Kasumi-1 (cell line): Measurements from ENCODE around the gene CNTNAP5.

Source experiments
- DNase-seq, 2 experiments: peaks; one replicate each; lab custom pipeline; 2025; lab: John Stamatoyannopoulos, UW

Gene CNTNAP5

DNA sequence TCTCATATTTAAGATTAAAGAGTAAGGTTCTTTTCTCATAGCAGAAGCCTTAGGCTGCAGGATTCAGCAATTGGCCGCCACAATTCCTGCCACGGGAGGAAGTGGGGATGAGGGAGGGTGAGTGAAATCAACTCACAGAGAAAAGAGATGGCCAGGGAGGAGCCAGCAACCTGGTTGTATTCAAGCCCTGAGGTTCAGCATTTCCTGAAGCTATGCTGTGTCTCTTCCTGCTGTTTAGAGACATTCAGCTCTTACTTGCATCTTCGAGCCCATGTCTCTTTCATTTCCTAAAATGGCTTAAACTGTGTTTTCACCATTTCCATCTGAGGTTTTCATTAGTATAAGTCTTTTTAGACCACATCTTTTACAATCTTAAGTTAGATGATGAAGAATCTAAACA lies 522.6 kb downstream of the CNTNAP5 start:
- DNase-seq: no peak

DNA sequence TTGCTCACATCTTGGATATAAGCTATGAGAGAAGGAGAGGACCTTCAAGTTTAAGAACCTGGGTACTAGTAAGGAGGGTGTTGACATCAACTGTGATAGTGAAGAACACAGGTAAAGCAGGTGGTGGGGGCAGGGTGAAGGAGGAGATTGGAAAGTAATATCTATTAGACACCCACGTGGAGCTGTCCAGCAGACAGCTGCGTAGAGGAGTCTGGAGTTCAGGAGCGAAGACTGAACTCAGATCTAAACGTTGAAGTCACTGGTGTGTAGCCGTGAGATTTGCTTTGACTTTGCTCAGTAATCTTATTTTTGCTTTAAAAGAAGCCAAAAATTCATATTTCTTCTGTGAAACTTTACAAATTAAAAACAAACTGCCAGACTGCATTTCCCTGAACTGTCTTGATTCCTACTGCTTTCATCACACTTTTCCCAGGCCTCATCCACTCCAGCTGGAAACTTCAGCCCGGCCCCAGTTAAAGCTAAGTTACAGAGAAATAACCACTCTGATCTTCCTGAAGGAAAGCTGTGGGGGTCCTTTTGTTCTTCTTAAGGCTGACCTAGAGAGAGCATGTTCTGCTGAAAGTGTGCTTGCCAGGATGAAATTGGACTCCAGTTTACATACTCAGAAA lies 533.3 kb downstream of the CNTNAP5 start:
- DNase-seq: no peak

DNA sequence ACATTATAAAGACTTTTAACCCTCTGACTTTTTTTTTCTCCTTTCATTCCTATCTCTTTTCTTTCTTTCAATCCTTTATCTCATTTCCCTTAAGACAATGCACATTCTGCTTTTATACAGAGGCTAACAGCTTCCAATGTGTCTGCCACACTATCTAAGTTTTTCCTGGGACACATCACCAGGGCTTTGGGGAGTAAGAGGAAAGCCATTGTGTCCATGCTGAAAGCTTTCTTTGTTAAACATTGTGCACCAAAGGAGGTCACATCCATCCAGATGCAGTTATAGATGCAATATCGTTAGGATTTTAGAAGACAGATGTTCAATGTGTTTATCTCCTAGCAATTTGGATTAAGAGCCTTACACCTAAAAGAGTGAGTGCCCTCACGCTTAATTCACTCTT lies 534.1 kb downstream of the CNTNAP5 start:
- no peak for DNase-seq

DNA sequence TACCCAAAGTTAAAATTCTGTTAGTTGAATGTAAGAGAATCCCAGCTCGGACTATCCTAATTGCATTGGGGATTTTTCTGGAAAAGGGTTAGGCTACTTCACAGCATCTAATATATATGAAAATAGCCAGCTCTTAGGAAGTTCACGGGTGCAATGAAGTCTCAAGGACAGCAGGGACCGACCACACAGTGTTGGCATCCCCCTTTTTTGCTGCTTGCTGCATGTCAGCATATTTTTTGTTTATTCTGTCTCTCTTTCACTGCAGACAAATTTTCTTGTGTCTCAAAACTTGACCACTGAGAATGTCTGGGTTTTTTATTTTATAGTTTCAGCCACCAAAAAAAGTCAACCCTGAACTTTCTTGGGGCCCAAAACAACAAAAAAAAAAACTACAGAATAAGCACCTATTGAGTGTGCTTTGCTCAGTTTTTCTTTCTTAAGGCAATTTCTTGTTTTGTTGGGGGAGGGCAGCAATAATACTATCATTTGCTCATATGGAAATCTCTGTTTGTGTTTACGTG lies 535.6 kb downstream of the CNTNAP5 start:
- no peak for DNase-seq

DNA sequence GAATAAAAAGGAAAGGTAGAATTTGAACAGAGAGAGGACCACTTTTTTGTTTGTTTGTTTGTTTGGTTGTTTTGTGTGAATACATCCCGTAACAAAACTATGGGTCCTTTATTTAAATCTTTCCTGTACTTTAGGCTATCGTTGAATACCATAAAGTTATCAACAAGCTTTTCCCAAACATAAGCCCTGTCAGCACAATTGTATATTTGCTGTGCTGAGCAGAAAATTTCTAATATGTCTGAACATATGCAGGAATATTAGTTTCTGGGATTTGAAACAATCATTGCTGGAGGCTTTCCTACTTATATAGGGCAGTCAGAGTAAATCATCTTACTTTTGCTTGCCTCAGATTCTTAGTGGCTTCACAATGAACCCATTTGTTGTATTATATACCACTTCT lies 536.4 kb downstream of the CNTNAP5 start:
- DNase-seq: no peak

DNA sequence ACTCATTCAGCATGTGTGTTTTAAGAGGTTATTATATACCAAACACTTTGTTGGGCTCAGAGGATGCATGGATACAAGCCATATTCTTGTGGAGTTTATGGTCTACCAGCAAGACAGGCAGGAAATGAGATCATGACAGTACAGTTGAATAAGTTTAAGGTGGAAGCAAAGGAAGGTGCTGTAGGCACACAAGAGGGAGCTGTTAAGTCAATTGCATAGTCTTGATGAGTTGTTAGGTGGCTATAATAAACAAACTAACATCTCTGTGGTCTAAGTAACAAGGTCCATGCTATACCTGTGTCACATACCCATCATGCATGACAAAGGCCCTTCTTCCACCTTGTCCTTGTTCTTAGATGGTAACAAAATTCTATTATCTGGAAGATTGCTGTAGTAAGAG lies 538.3 kb downstream of the CNTNAP5 start:
- DNase-seq: no peak

DNA sequence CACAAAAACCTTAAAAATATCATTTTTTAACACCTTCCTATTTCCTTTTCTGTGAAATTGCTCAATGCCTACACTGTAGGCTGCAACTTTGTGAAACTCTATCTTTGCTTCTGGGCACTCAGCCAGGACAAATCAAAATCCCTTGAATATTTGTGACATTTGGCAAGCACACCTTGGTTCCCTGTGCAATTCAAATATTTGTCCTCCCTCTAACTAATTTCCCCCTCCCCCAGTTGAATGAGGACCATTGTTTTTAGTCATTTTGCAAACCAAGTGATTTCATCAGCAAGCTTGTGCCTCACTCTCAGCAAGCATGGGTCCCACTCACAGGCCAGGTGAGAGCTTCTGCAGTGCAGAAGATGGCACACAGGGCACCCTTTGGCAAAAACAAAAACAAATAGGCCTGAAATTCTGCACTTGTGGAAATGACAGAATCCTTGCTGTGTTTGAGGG lies 541.5 kb downstream of the CNTNAP5 start:
- DNase-seq: no peak

DNA sequence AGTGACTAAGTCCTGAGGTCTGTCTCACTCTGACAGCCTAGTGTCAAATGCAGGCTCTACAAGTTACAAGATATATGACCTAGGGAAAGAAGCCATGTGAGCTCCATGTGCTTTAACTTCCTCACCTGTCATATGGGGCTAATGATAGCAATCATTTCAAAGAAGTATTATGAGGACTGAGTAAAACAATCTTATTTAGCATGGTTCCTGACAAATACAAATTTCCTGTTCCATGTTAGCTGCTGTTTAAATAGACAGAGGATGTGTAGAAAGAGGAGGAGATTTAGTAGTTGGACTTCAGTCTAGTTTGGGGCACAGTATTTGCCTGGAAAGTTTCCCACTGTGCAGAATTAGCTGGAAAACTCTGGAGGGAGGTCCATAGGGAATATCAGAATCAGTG lies 545.8 kb downstream of the CNTNAP5 start:
- DNase-seq: no peak

DNA sequence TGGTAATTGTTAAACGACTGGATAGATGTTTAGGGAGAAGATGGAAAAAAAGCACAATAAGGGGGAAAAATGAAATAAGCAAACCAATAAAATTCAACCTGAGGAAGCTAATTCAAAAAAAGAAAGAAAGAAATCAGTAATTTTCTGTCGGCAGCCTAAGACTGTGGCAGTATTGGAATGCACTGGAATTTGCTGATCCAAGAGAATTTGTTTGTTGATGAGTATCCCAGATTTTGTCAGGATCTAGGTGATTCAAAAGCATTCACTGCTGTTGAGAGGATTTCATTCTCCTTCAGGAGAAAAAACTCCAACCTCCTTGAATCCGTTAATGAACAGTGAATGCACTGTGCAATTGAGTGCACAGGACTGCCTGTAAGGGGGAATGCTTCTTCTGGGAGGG lies 546.7 kb downstream of the CNTNAP5 start:
- DNase-seq: no peak

DNA sequence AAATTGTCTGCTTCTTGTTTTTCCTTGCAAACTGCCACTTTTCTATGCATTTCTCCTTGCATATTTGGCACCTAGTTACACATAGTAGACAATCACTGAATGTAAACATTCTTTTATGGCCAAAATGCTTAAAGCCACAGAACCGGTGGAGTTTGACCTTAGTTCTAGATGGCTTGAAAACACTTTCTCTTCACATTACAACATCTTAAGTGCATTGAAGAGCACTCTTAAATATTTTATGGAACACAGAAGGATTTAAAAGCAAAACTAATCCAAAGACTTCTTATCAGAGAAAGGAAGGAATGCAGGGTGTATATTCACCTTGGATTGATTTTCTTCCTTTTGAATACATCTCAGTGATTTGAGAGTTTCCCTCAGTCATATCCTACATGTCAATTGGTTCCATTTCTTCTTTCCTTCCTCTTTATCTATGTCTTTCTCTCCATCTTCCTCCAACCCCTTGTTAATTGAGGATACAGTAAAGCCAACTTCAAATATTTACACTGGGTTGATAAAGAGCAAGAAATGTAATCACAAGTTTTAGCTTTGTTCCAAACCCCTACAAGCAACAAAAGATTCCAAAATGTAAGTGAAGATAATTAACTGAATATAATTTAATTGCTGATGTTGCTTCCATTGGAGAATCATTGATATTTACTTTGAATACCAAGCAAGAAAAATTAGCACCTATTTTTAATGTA lies 548.0 kb downstream of the CNTNAP5 start:
- no peak for DNase-seq

DNA sequence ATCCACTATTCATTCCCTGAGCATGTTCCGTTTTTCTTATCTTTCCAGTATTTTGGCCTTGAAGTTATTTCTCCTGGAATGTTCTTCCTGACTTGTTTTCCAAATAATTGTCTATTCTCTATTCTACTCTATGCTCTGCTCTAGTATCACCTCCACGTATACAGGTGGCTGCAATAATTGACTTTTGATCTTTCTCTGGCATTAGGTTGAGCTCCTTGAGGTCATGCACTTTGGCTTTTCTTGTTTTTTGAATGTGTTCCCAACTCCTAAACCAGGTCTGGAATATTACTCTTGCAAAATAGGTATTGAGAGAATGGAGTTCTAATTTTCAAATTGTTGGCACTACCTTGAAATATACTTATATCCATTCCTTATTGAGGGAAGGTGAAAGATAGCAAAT lies 550.4 kb downstream of the CNTNAP5 start:
- no peak for DNase-seq

DNA sequence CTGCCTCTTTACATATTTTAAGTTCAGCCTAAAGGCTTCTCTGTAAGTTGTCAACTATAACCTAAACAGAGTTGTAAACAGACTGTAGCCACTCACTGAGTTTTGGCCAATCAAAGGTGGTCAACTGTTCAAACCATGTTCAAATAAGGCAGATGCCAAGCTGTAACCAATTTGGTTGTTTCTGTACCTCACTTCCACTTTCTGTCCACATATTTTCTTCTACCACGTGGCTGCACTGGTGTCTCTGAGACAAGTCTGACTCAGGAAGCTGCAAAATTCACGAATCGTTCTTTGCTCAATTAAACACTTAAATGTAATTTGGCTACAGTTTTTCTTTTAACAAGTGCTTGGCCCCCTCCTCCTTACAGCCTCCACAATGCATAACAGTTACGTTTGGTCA lies 555.2 kb downstream of the CNTNAP5 start:
- no peak for DNase-seq

DNA sequence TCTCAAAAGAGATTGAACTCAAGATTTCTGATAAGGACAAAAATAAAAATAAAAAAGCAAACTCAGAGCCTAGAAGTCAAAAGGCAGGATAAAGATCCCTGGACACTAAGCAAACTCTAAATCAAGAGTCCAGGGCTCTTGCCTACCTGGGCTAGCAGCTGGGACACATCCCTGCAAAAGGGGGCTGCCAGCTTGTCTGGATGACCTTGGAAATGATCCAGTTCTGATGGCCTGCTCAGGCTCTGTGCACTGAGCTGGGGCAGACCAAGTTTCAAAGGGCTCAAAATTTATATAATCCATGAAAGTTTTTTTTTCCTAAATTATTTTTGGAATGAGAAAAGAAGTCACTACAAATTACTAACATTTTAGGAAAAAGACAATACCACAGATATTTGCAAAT lies 557.3 kb downstream of the CNTNAP5 start:
- no peak for DNase-seq

DNA sequence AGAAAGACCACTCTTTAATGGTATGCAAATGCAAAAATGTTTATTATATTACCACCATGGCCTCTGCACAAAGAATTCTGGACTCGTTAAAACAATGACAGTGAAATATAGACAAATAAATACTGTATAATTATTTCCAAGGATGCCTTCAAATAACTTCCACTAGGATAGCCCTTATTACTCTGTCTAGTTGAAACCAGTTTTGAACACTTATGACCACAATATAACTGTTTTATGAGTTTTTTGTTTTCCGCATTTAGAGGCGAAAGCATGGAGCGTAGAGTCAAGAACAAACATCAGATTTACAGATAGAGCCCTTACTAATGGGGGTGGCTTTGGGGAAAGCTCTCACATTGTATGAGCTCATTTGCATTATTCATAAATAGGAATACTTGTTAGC lies 559.5 kb downstream of the CNTNAP5 start:
- no peak for DNase-seq

DNA sequence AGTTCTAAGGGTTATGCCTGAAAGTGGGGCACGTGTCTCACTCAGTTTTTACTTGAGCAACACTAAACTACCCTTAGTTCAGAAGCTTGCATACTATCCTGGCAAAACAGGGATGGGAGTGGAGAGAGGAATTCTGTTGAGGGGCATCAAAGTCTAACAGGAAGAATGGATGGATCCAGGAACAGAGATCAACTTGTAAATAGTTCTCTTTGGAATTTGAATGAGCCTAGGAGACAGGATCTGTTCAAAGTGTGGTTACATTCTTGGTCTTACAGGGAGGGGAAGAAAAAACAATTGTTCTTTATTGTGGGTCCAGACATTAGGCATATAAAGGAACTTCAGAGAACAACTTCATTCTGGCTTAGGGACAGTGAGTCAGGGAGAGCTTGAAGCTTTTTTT lies 560.2 kb downstream of the CNTNAP5 start:
- no peak for DNase-seq

DNA sequence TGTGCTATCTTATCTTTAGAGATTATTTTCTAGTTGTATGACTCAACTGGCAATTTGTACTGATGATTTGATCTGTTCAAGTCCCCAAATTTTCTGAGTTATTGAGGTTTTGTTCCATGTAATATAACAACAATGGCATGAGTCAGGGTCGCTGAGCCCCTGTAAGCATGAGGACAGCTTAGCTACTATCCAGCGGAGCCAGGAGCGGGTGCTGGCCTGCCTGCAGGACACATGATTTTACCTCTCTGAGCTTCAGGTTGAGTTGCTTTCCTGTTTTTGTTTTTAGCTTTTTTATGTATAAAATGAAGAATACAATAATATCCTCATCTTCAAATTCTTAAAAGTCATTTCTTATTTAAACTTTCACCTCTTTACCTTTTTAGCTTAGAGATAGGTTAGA lies 561.1 kb downstream of the CNTNAP5 start:
- DNase-seq: no peak

DNA sequence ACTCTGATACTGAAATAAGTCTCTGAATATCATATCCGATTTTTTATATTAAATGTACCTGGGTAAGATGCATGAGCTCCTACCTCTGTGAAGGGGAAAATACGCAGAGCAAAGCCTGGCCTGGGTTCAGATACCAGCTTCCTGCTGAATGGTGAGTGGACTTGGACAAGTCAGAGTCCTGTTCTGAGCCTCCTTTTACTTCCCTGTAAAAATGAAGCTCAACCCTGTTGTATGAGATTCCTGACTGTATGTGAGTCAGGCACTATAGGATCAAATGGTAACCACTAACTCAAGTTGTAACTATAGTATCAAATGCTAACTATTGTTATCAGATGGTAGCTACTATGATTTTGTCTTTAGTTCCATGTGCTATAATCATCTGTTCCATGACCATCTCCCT lies 561.7 kb downstream of the CNTNAP5 start:
- no peak for DNase-seq

DNA sequence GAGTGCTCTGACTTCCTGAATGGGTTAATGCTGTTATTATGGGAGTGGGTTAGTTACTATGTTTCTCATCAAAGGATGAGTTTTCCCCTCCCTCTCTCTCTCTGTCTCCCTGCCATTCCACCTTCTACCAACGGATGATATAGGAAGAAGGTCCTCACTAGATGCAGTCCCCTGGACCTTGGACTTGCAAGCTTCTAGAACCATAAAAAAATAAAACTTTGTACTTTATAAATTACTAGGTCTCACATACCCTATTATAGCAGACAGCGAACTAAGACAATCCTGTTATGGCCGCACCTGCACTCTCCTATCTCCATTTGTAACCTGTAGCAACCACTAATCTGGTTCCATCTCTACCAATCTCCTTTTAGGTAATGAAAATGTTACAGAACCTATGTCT lies 564.9 kb downstream of the CNTNAP5 start:
- no peak for DNase-seq

DNA sequence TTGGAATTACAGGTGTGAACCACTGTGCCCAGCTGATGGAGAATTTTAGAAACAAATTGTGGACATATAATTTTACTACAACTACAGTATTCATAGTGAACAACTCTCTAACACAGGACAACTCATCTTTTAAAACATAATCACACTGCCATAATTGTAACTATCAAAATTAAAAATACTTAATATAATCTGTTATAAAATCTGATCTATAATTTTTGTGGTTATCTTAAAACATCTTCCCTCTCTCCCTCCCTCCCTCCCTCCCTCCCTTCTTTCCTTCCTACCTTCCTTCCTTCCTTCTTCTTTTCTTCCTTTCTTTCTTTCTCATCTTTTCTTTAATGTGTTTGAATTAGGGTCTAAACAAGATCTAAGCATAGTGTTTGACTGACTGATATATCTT lies 577.7 kb downstream of the CNTNAP5 start:
- DNase-seq: no peak

DNA sequence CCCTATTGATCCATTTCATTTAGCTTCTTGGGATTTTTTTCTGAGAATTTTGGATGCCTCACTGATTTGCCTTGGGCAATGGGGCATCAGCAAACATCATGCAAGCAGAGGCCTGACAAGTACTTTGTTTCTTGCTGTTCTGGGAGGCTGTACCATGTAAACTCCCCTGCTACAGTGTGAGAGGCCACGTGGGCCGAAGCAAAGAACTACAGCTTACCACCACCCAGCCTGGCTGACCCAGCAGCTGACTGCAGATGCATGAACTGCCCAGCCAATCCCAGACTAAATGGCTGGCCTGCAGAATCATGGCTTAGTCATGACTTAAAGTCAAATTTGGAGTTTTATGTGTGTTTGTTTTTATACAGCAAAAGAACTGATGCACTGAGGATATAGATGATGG lies 579.9 kb downstream of the CNTNAP5 start:
- DNase-seq: no peak

DNA sequence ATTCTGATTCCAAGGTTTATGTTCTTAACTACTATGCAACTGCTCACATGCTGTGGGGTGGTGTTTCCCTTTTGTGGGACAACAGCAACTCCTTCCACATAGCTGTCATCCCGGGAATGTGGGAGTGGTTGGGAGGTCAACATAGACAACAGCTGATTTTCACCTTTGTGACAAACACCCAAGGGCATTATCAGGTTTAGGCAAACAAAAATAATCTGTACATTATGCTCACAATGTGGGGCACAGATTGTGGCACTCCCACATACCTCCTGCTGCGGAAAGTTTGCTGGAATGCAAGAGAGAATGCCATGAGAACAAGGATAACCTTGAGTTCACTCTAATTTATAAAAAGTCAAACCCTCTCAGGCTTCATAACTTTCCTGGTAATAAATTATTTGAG lies 582.6 kb downstream of the CNTNAP5 start:
- no peak for DNase-seq

DNA sequence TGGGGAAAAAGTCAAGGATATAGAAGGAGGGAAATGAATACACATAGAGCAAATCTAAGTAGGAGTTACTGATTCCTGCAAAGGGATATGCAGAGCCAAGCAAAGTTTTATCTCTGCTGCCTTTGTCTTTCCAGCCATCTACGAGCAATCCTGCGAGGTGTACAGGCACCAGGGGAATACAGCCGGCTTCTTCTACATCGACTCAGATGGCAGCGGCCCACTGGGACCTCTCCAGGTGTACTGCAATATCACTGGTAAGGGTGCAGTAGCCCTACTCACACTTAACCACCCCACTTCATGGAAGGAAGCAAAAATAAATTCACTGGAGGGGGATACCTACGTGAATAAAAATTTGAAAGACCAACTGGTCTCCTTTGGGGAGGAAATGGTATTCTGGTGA lies 584.6 kb downstream of the CNTNAP5 start:
- DNase-seq: no peak

DNA sequence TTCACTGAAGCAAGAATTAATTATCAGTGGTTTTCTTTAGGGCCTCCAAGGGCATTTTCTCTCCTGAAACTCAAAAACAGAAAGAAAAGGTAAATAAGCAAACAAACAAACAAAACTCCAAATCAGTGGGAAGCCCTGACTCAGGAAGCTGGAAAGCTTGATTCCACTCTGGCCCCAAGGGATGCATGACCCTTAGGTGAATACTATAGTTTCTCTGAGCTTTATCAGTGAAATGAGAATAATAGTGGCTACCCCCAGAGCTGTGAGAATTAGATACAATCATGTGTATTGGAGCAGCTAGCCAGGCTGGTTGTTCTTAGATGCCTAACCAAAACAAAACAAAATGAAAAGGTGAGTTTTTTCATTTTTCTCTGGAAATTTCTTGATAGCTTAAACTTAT lies 585.1 kb downstream of the CNTNAP5 start:
- no peak for DNase-seq

DNA sequence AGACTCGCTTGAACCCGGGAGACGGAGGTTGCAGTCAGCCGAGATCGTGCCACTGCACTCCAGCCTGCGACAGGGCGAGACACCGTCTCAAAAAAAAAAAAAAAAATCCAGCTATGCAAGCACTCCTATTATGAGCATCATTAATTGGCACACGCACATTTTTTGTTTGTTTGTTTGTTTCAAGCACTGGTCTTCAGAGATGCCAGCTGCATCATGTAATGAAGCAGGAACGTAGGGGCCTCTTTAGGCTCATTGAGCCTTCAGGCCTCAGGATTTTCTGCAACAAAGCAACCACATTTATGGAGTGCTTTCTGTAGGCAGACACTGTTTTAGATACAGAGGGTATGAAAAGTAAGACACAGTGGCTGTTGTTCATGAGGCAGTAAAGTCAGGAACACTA lies 585.8 kb downstream of the CNTNAP5 start:
- no peak for DNase-seq
